Measurements from ENCODE around the gene MYBPC3. TPM values are rescaled to one million over a fixed set of nuclear protein-coding genes. Genes with fewer than 3 reads are reported as not detected.

The MYBPC3 gene
- total RNA-seq, 2 experiments from 2014 or later, result not detected

DNA sequence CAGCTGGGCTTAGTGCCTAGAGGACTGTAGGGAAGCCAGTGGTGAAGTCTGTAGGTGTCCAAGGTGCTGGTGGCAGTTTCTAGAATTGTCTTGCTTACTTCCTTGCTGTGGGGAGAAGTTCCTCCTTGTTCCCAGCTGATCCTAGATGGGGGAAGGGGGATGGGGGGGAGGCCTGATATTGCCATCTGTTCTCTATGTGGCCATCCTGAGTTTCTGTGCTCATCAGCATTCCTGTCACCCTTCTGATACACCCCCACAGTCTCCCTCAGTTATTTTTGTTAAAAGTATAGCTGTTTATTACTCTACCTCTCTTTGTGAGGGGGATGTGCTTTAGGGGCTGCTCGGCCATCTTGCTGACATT, 46.0 kb downstream of the MYBPC3 start:
- POLR2A ChIA-PET, result no interaction called here
- no peak overlapping the region for H3K27ac Mint-ChIP-seq
- peaks cover 9% of the 10 kb centered on the region for H3K9me3 Mint-ChIP-seq
- CTCF ChIA-PET, result interaction anchor here (1.4 kb wide), 1 partner anchor 66 kb away, joined by 4 read pairs; no protein-coding TSS in a partner anchor
- H3K36me3 Mint-ChIP-seq (ENCODE audit: low read depth), result peaks cover 85% of the 10 kb centered on the region
- H3K27me3 Mint-ChIP-seq, result no peaks in the 10 kb centered on the region
- H3K4me3 Mint-ChIP-seq, result no peak overlapping the region
- DNase-seq, result no peak
- H3K4me1 Mint-ChIP-seq, result peaks cover 9% of the 10 kb centered on the region

DNA sequence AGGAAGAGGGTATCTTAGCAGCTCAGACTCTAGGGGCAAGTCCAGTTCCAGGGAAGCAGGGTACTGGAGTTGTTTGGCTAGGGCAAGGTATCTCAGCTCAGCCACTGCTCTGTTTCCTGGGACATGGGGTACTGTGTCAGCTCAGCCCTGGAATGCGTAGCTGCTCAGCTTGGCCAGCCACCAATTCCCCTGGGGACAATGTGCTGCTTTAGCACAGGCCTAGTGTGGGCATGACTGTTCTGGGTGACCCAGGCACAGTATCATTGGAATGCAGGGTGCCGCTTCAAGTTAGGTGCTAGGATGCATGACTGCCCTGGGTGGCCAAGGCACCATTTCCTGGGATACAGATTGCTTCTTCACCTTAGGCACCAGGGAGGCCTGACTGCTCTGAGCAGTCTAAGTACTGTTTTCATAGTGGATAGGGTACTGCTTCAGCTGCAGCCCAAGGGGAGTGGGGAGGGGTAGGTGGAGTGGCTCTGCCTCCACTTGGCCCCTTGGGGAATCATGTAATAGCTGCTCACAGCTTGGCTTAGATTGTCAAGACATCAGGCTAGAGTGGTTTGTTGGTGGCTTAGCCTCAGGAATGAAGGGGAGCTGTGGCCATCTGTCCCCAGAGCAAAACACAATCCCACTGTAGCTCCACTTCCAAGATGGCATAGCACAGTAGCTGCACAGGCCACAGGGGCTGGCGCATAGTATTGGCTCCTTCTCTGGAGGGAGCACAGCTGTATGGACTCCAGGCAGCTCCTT, 46.6 kb downstream of the MYBPC3 start:
- Mint-ChIP-seq H3K9me3 (peaks cover 9% of the 10 kb centered on the region), H3K4me1 (peaks cover 10% of the 10 kb centered on the region), H3K36me3 (ENCODE audit: low read depth) (peaks cover 84% of the 10 kb centered on the region), H3K27me3 (no peaks in the 10 kb centered on the region), H3K27ac (no peak overlapping the region), H3K4me3 (no peak overlapping the region)
- ChIA-PET POLR2A (interaction anchor here (0.9 to 1.1 kb wide), 2 partner anchors 16 to 91 kb away, joined by 3 to 4 read pairs; partner anchors contain the start of gene DDB2), CTCF (interaction anchor here (1.2 to 1.4 kb wide), 2 partner anchors 67 to 68 kb away, joined by 3 to 4 read pairs; no protein-coding TSS in a partner anchor)
- no peak for DNase-seq

DNA sequence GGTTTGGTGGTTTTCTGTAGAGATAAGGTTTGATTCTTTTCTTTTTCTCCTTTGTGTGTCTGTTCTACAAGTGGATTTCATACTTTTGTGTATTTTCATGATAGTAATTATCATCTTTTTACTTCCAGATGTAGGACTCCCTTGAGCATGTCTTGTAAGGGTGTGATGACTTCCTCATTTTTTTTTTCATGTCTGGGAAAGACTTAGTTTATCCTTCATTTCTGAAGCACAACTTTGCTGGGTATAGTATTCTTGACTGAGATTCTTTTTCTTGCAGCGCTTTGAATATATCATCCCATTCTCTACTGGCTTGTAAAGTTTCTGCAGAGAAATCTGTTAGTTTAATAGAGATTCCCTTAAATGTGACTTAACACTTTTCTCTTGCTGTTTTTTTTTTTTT, 49.6 kb downstream of the MYBPC3 start:
- ChIA-PET POLR2A (no interaction called here), CTCF (no interaction called here)
- H3K27ac Mint-ChIP-seq, result no peak overlapping the region

DNA sequence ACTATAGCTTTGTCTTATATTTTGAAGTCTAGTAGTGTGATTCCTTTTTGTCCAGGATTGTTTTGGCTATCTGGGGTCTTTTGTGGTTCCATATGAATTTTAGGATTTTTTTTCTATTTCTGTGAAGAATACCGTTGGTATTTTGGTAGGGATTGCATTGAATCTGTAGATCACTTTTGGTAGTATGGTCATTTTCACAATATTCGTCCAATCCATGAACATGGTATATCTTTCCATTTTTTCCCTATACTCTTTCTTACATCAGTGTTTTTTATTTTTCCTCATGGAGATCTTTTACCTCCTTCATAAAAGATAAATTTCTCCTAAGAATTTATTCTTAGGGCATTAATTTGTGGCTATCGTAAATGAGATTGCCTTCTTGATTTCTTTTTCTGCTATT, 53.4 kb downstream of the MYBPC3 start:
- Mint-ChIP-seq H3K4me3 (no peak overlapping the region), H3K9me3 (peaks cover 14% of the 10 kb centered on the region), H3K27me3 (no peaks in the 10 kb centered on the region), H3K27ac (no peak overlapping the region), H3K36me3 (ENCODE audit: low read depth) (peaks cover 82% of the 10 kb centered on the region), H3K4me1 (peaks cover 12% of the 10 kb centered on the region)
- no peak for DNase-seq
- POLR2A ChIA-PET, result no interaction called here
- CTCF ChIA-PET, result interaction anchor here (1.0 kb wide), 1 partner anchor 10 kb away, joined by 3 read pairs; no protein-coding TSS in a partner anchor

More for the DNA sequence above, 49.6 kb downstream of the MYBPC3 start:
- Mint-ChIP-seq H3K36me3 (ENCODE audit: low read depth) (peaks cover 89% of the 10 kb centered on the region), H3K27me3 (no peaks in the 10 kb centered on the region), H3K4me1 (peaks cover 12% of the 10 kb centered on the region), H3K9me3 (peaks cover 14% of the 10 kb centered on the region), H3K4me3 (no peak overlapping the region)
- no peak for DNase-seq

DNA sequence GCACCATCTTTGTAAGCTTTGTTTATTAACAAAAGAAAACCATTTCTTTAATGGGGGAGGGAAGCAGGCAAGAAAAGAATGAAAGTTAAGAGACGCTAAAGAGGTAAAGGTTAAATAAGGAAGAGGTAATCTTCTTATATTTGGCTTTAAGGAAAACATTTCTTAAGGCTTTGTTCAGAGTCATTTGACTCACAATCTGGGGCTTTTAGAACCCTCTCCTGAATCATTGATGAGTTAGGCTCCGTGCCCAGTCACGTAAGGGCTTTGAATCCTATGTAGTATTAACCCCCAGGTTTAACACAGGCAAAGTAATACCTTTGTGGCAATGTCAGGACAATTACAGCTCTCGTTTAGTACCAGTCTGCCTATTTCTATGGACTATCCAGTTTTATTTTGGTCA, 56.5 kb downstream of the MYBPC3 start:
- DNase-seq, result no peak
- H3K27ac Mint-ChIP-seq, result no peak overlapping the region
- H3K4me3 Mint-ChIP-seq, result no peak overlapping the region
- peaks cover 83% of the 10 kb centered on the region for H3K36me3 Mint-ChIP-seq (ENCODE audit: low read depth)
- ChIA-PET CTCF (no interaction called here), POLR2A (no interaction called here)
- peaks cover 5% of the 10 kb centered on the region for H3K9me3 Mint-ChIP-seq
- no peaks in the 10 kb centered on the region for H3K27me3 Mint-ChIP-seq
- H3K4me1 Mint-ChIP-seq, result peaks cover 1% of the 10 kb centered on the region

DNA sequence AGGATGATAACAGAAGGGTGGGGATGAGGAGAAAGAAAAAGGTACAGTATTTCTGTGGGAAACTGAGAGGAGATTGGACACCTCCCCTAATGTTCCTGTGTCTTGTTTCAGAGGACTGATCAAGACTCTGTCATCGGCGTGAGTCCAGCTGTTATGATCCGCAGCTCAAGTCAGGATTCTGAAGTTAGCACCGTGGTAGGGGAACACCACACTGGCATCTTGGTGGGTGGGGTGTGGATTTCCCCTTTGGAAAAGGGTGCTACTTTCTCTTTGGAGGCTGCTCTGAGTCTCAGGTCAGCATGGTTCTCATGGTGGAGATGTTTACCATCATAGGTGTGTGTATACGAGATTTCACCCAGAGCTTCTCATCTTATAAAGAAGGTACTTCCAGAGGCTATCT, 57.1 kb downstream of the MYBPC3 start:
- no peaks in the 10 kb centered on the region for H3K4me1 Mint-ChIP-seq
- ChIA-PET POLR2A (interaction anchor here (1.2 kb wide), 1 partner anchor 36 kb away, joined by 3 read pairs; no protein-coding TSS in a partner anchor), CTCF (interaction anchor here (0.6 kb wide), 1 partner anchor 16 kb away, joined by 5 read pairs; no protein-coding TSS in a partner anchor)
- H3K36me3 Mint-ChIP-seq (ENCODE audit: low read depth), result peaks cover 83% of the 10 kb centered on the region
- no peak overlapping the region for H3K27ac Mint-ChIP-seq
- H3K9me3 Mint-ChIP-seq, result peaks cover 5% of the 10 kb centered on the region
- DNase-seq, result no peak
- H3K4me3 Mint-ChIP-seq, result no peak overlapping the region
- H3K27me3 Mint-ChIP-seq, result no peaks in the 10 kb centered on the region

DNA sequence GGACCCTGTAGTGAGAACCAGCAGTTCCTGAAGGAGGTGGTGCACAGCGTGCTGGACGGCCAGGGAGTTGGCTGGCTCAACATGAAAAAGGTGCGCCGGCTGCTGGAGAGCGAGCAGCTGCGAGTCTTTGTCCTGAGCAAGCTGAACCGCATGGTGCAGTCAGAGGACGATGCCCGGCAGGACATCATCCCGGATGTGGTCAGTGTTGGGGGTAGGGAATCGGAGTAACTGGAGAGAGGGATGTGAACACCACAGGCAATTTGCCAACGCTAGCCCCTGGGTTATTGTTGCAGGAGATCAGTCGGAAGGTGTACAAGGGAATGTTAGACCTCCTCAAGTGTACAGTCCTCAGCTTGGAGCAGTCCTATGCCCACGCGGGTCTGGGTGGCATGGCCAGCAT, 62.6 kb downstream of the MYBPC3 start:
- ChIA-PET POLR2A (interaction anchor here (1.6 kb wide), 1 partner anchor 18 kb away, joined by 3 read pairs; no protein-coding TSS in a partner anchor), CTCF (no interaction called here)
- peaks cover 86% of the 10 kb centered on the region for H3K36me3 Mint-ChIP-seq (ENCODE audit: low read depth)

DNA sequence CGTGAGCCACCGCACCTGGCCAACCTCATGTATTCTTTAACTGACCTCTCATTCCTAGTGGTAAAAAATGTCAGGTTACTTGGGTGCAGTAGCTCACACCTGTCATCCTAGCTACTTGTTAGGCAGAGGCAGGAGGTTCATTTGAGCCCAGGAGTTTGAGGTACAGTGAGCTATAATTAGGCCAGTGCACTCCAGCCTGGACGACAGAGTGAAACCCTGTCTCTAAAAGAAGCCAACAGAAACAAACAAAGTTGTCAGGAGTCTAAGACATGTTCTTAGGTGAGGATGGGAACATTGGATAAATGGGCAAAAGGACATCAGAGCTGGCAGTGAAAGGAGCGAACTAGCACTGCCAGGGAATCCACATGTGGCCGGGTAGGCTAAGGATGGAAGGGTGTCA, 64.4 kb downstream of the MYBPC3 start:
- Mint-ChIP-seq H3K9me3 (no peaks in the 10 kb centered on the region), H3K27ac (no peak overlapping the region), H3K4me1 (no peaks in the 10 kb centered on the region), H3K36me3 (ENCODE audit: low read depth) (peaks cover 88% of the 10 kb centered on the region), H3K4me3 (no peak overlapping the region), H3K27me3 (no peaks in the 10 kb centered on the region)
- ChIA-PET POLR2A (no interaction called here), CTCF (no interaction called here)
- no peak for DNase-seq

More for the DNA sequence above, 62.6 kb downstream of the MYBPC3 start:
- H3K27me3 Mint-ChIP-seq, result no peaks in the 10 kb centered on the region
- H3K27ac Mint-ChIP-seq, result no peak overlapping the region
- no peak overlapping the region for H3K4me3 Mint-ChIP-seq
- no peaks in the 10 kb centered on the region for H3K9me3 Mint-ChIP-seq
- DNase-seq, result no peak
- H3K4me1 Mint-ChIP-seq, result no peaks in the 10 kb centered on the region

DNA sequence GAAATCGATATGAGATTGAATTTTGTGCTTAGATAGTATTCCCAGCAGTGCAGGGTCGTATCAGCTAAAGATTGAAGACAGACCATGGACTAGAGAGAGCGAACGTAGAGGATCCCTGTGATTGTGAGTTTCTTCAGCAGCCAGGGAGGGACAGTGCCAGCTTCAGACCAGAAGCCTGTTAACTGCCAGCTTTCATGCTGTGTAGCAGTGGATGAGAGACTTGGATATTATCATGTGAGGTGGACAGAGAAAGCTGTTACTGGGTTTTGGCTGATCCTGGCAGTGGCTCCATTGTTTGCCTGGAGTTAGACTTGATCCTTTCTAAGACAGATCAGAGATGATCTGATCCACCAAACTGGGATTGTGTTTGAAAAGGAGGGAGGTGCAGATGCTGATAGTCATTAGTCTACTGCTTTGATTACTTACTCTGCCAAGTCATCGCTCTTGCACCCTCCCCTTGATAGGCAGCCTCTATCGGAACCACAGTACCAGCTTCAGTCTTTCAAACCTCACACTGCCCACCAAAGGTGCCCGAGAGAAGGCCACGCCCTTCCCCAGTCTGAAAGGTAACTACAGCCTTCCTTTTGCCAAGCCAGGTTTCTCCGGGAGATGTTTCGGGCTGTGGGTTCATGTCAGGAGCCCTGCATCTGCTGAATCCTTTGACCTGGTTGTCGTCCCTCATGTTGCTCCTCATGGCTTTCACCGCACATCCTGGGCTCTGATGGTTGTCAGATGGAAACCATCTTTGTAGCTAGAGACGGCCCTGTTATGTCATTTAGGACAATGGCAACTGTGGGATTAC, 66.3 kb downstream of the MYBPC3 start:
- no peaks in the 10 kb centered on the region for H3K9me3 Mint-ChIP-seq
- DNase-seq, result no peak
- peaks cover 81% of the 10 kb centered on the region for H3K36me3 Mint-ChIP-seq (ENCODE audit: low read depth)
- H3K27ac Mint-ChIP-seq, result no peak overlapping the region
- no peak overlapping the region for H3K4me3 Mint-ChIP-seq
- POLR2A ChIA-PET, result no interaction called here
- CTCF ChIA-PET, result no interaction called here
- H3K4me1 Mint-ChIP-seq, result no peaks in the 10 kb centered on the region
- no peaks in the 10 kb centered on the region for H3K27me3 Mint-ChIP-seq

DNA sequence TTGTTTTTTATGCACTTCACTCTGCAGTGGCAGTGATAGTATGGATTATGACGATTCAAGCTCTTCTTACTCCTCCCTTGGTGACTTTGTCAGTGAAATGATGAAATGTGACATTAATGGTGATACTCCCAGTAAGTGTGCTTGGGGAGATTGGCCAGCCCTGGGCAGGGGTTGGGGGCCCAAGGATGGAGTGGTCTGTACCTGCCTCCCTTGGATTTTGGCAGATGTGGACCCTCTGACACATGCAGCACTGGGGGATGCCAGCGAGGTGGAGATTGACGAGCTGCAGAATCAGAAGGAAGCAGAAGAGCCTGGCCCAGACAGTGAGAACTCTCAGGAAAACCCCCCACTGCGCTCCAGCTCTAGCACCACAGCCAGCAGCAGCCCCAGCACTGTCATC, 68.4 kb downstream of the MYBPC3 start:
- no peaks in the 10 kb centered on the region for H3K9me3 Mint-ChIP-seq
- no peak for DNase-seq
- H3K4me3 Mint-ChIP-seq, result no peak overlapping the region
- no peak overlapping the region for H3K27ac Mint-ChIP-seq
- H3K27me3 Mint-ChIP-seq, result no peaks in the 10 kb centered on the region
- ChIA-PET CTCF (interaction anchor here (1.5 kb wide), 1 partner anchor 36 kb away, joined by 3 read pairs; the partner anchor contains the start of gene ACP2), POLR2A (no interaction called here)
- H3K4me1 Mint-ChIP-seq, result no peaks in the 10 kb centered on the region
- H3K36me3 Mint-ChIP-seq (ENCODE audit: low read depth), result peaks cover 74% of the 10 kb centered on the region

DNA sequence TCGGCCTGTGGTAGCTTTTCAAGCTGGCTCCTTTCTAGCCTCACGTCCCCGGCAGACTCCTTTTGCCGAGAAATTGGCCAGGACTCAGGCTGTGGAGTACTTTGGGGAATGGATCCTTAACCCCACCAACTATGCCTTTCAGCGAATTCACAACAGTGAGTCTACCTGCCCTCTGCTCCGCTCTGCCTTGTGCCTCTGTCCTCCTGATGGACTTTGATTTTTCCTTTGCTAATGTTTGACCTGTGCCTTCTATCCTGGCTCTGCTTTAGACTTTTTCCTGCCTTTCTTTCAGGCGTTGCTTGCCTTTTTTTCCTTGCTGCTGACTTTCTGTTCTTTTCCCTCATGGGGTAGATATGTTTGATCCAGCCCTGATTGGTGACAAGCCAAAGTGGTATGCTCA, 70.0 kb downstream of the MYBPC3 start:
- Mint-ChIP-seq H3K9me3 (no peaks in the 10 kb centered on the region), H3K4me3 (no peak overlapping the region), H3K36me3 (ENCODE audit: low read depth) (peaks cover 73% of the 10 kb centered on the region), H3K4me1 (no peaks in the 10 kb centered on the region), H3K27ac (no peak overlapping the region), H3K27me3 (no peaks in the 10 kb centered on the region)
- ChIA-PET POLR2A (no interaction called here), CTCF (no interaction called here)
- DNase-seq, result no peak
